ENCODE measurements around the gene LAMB2. TPM values are rescaled to one million over a fixed set of nuclear protein-coding genes. Genes with fewer than 3 reads are reported as not detected.
A peak's percentile ranks its signal among the peaks of the same experiment; 100 is the strongest.

LAMB2 gene
- total RNA-seq, 1 donor from 2014 or later: 232 TPM

GRCh38 chr3:49161808-49162530 lies 29.1 kb upstream of the LAMB2 start:
- H3K4me3 ChIP-seq (ENCODE audit: low read depth, low read length): no peak overlapping the region
- DNase-seq (ENCODE audit: low read depth): no peak
- no peak for TF ChIP-seq CTCF (conservative IDR thresholded peaks at IDR 0.05; ENCODE audit: low read depth, low read length)

- H3K4me3 ChIP-seq (ENCODE audit: low read depth, low read length): no peak overlapping the region
- TF ChIP-seq CTCF (conservative IDR thresholded peaks at IDR 0.05; ENCODE audit: low read depth, low read length): no peak
- no peak for DNase-seq (ENCODE audit: low read depth)
Observed at GRCh38 chr3:49161197-49161596, 28.3 kb upstream of the LAMB2 start.

- H3K4me3 ChIP-seq (ENCODE audit: low read depth, low read length): no peak overlapping the region
- TF ChIP-seq CTCF (conservative IDR thresholded peaks at IDR 0.05; ENCODE audit: low read depth, low read length): no peak
- peak; percentile 63 for DNase-seq (ENCODE audit: low read depth)
Observed at GRCh38 chr3:49158792-49159191, 25.9 kb upstream of the LAMB2 start.

GRCh38 chr3:49158103-49158709 lies 25.4 kb upstream of the LAMB2 start:
- peak; percentile 51 for TF ChIP-seq CTCF (conservative IDR thresholded peaks at IDR 0.05; ENCODE audit: low read depth, low read length)

GRCh38 chr3:49157289-49157688 lies 24.4 kb upstream of the LAMB2 start:
- no peak for DNase-seq (ENCODE audit: low read depth)
- TF ChIP-seq CTCF (conservative IDR thresholded peaks at IDR 0.05; ENCODE audit: low read depth, low read length): no peak
- no peak overlapping the region for H3K4me3 ChIP-seq (ENCODE audit: low read depth, low read length)

More at GRCh38 chr3:49158103-49158709, 25.4 kb upstream of the LAMB2 start:
- no peak overlapping the region for H3K4me3 ChIP-seq (ENCODE audit: low read depth, low read length)
- DNase-seq (ENCODE audit: low read depth): no peak

- no peak for DNase-seq (ENCODE audit: low read depth)
- H3K4me3 ChIP-seq (ENCODE audit: low read depth, low read length): no peak overlapping the region
- TF ChIP-seq CTCF (conservative IDR thresholded peaks at IDR 0.05; ENCODE audit: low read depth, low read length): no peak
Observed at GRCh38 chr3:49153349-49153912, 20.6 kb upstream of the LAMB2 start.

Data from epithelial cell of proximal tubule (primary cell).